Activated naive CD4-positive, alpha-beta T cell treated with anti-CD3 and anti-CD28 coated beads, Interleukin-2, amount 50 U/mL, for 24 hours (primary cell): ENCODE results near the gene LCAT.
"Not testable (repeated sequence)": the region's sequence is repeated elsewhere in the genome, so short reads cannot be mapped to it uniquely, and the experiment has no call there.

Source experiments
- H3K27ac Mint-ChIP-seq: one replicate; pipeline ENCODE4 v1.8.0; 2021; ENCODE audit warnings: mild to moderate bottlenecking, mixed read lengths
- H3K27me3 Mint-ChIP-seq: one replicate; pipeline ENCODE4 v1.8.0; 2021; ENCODE audit warnings: mixed read lengths
- H3K36me3 Mint-ChIP-seq: one replicate; pipeline ENCODE4 v1.8.0; 2021; ENCODE audit warnings: mixed read lengths
- H3K4me1 Mint-ChIP-seq: one replicate; pipeline ENCODE4 v1.8.0; 2021; ENCODE audit warnings: mixed read lengths
- H3K4me3 Mint-ChIP-seq: one replicate; pipeline ENCODE4 v1.8.0; 2021; ENCODE audit warnings: mild to moderate bottlenecking, mixed read lengths
- H3K9me3 Mint-ChIP-seq: one replicate; pipeline ENCODE4 v1.8.0; 2021; ENCODE audit warnings: mixed read lengths

LCAT gene

GRCh38 chr16:67942510-67943255 is 1.2 kb downstream of the LCAT start:
- H3K4me1 Mint-ChIP-seq: peaks cover 29% of the 10 kb centered on the region
- H3K27me3 Mint-ChIP-seq: no peaks in the 10 kb centered on the region
- H3K9me3 Mint-ChIP-seq: no peaks in the 10 kb centered on the region
- H3K27ac Mint-ChIP-seq: no peak overlapping the region
- no peak overlapping the region for H3K4me3 Mint-ChIP-seq
- no peaks in the 10 kb centered on the region for H3K36me3 Mint-ChIP-seq

GRCh38 chr16:67942200-67942509 is 1.8 kb downstream of the LCAT start:
- Mint-ChIP-seq H3K4me1 (peaks cover 33% of the 10 kb centered on the region), H3K9me3 (no peaks in the 10 kb centered on the region), H3K4me3 (no peak overlapping the region), H3K36me3 (no peaks in the 10 kb centered on the region), H3K27me3 (no peaks in the 10 kb centered on the region), H3K27ac (no peak overlapping the region)

GRCh38 chr16:67941469-67942199 is 2.3 kb downstream of the LCAT start:
- H3K27me3 Mint-ChIP-seq: no peaks in the 10 kb centered on the region
- no peak overlapping the region for H3K27ac Mint-ChIP-seq
- no peak overlapping the region for H3K4me3 Mint-ChIP-seq
- H3K4me1 Mint-ChIP-seq: peaks cover 38% of the 10 kb centered on the region
- H3K9me3 Mint-ChIP-seq: no peaks in the 10 kb centered on the region
- no peaks in the 10 kb centered on the region for H3K36me3 Mint-ChIP-seq

- H3K9me3 Mint-ChIP-seq: no peaks in the 10 kb centered on the region
These were observed 3.4 kb downstream of the LCAT start for GRCh38 chr16:67940446-67941089.

GRCh38 chr16:67939507-67940445 is 4.1 kb downstream of the LCAT start:
- Mint-ChIP-seq H3K36me3 (peaks cover 3% of the 10 kb centered on the region), H3K9me3 (no peaks in the 10 kb centered on the region), H3K27ac (peak overlapping the region; percentile 84), H3K27me3 (no peaks in the 10 kb centered on the region), H3K4me3 (peak overlapping the region; percentile 31), H3K4me1 (peaks cover 48% of the 10 kb centered on the region)

More at GRCh38 chr16:67940446-67941089, 3.4 kb downstream of the LCAT start:
- Mint-ChIP-seq H3K27me3 (no peaks in the 10 kb centered on the region), H3K27ac (peak overlapping the region; percentile 84), H3K4me1 (peaks cover 40% of the 10 kb centered on the region), H3K4me3 (no peak overlapping the region), H3K36me3 (peaks cover 3% of the 10 kb centered on the region)

- peaks cover 56% of the 10 kb centered on the region for H3K4me1 Mint-ChIP-seq
- not testable (repeated sequence) for H3K36me3 Mint-ChIP-seq, H3K9me3 Mint-ChIP-seq, H3K27me3 Mint-ChIP-seq, H3K27ac Mint-ChIP-seq
- H3K4me3 Mint-ChIP-seq: peak overlapping the region; percentile 100
These were observed 6.2 kb downstream of the LCAT start for GRCh38 chr16:67937713-67938112.

- H3K4me3 Mint-ChIP-seq: peak overlapping the region; percentile 100
- H3K27me3 Mint-ChIP-seq: no peaks in the 10 kb centered on the region
- H3K4me1 Mint-ChIP-seq: peaks cover 53% of the 10 kb centered on the region
- peak overlapping the region; percentile 99 for H3K27ac Mint-ChIP-seq
- no peaks in the 10 kb centered on the region for H3K9me3 Mint-ChIP-seq
- peaks cover 7% of the 10 kb centered on the region for H3K36me3 Mint-ChIP-seq
These were observed 6.9 kb downstream of the LCAT start for GRCh38 chr16:67936880-67937605.

- Mint-ChIP-seq H3K36me3 (peaks cover 7% of the 10 kb centered on the region), H3K27me3 (no peaks in the 10 kb centered on the region), H3K4me1 (peaks cover 46% of the 10 kb centered on the region), H3K4me3 (peak within 1 kb of the TSS; percentile 100), H3K27ac (peak within 1 kb of the TSS; percentile 99), H3K9me3 (no peaks in the 10 kb centered on the region)
These were observed 7.6 kb downstream of the LCAT start, which contains the start of gene PSMB10 for GRCh38 chr16:67936124-67936879. TSS of gene PSMB10 (minus strand) at chr16:67936850. CDS start at chr16:67936749, 101 bp downstream.

- H3K4me1 Mint-ChIP-seq: peaks cover 45% of the 10 kb centered on the region
- H3K36me3 Mint-ChIP-seq: peaks cover 7% of the 10 kb centered on the region
- no peaks in the 10 kb centered on the region for H3K9me3 Mint-ChIP-seq
- peak overlapping the region; percentile 99 for H3K27ac Mint-ChIP-seq
- H3K27me3 Mint-ChIP-seq: no peaks in the 10 kb centered on the region
- peak overlapping the region; percentile 100 for H3K4me3 Mint-ChIP-seq
These were observed 8.4 kb downstream of the LCAT start for GRCh38 chr16:67935402-67936123.

GRCh38 chr16:67935101-67935401 is 8.9 kb downstream of the LCAT start:
- H3K4me1 Mint-ChIP-seq: peaks cover 40% of the 10 kb centered on the region
- H3K9me3 Mint-ChIP-seq: no peaks in the 10 kb centered on the region
- peak overlapping the region; percentile 100 for H3K4me3 Mint-ChIP-seq
- peaks cover 7% of the 10 kb centered on the region for H3K36me3 Mint-ChIP-seq
- peak overlapping the region; percentile 99 for H3K27ac Mint-ChIP-seq
- H3K27me3 Mint-ChIP-seq: no peaks in the 10 kb centered on the region

- peaks cover 34% of the 10 kb centered on the region for H3K4me1 Mint-ChIP-seq
- peaks cover 7% of the 10 kb centered on the region for H3K36me3 Mint-ChIP-seq
- H3K4me3 Mint-ChIP-seq: peak overlapping the region; percentile 100
- no peaks in the 10 kb centered on the region for H3K27me3 Mint-ChIP-seq
- no peaks in the 10 kb centered on the region for H3K9me3 Mint-ChIP-seq
- H3K27ac Mint-ChIP-seq: peak overlapping the region; percentile 99
These were observed 9.4 kb downstream of the LCAT start for GRCh38 chr16:67934306-67935100.

GRCh38 chr16:67933805-67934204 is 10.1 kb downstream of the LCAT start:
- H3K27me3 Mint-ChIP-seq: no peaks in the 10 kb centered on the region
- H3K9me3 Mint-ChIP-seq: no peaks in the 10 kb centered on the region
- peak overlapping the region; percentile 30 for H3K27ac Mint-ChIP-seq
- H3K36me3 Mint-ChIP-seq: peaks cover 7% of the 10 kb centered on the region
- H3K4me3 Mint-ChIP-seq: peak overlapping the region; percentile 44
- H3K4me1 Mint-ChIP-seq: peaks cover 28% of the 10 kb centered on the region

GRCh38 chr16:67932462-67932840 is 11.5 kb downstream of the LCAT start:
- peaks cover 7% of the 10 kb centered on the region for H3K36me3 Mint-ChIP-seq
- H3K4me3 Mint-ChIP-seq: no peak overlapping the region
- H3K27ac Mint-ChIP-seq: no peak overlapping the region
- H3K4me1 Mint-ChIP-seq: peaks cover 35% of the 10 kb centered on the region
- H3K27me3 Mint-ChIP-seq: no peaks in the 10 kb centered on the region
- no peaks in the 10 kb centered on the region for H3K9me3 Mint-ChIP-seq
